Right atrium auricular region (tissue), 2 donors: ENCODE results near the gene AAGAB. TPM values are rescaled to one million over a fixed set of nuclear protein-coding genes. Genes with fewer than 3 reads are reported as not detected.
"Not testable (repeated sequence)": the region's sequence is repeated elsewhere in the genome, so short reads cannot be mapped to it uniquely, and the experiment has no call there.

Experiments used
- DNase-seq: peaks from one replicate; pipeline ENCODE4 v3.0.0-alpha.2; 2019; ENCODE audit warnings: low spot score
- H3K27ac ChIP-seq, 2 donors: fragments of 200-600 bp; sonication (generic); 1 replicate in 1 of 2; 2 replicates in 1 of 2; pipeline ENCODE4 v1.5.1; 2016 to 2019
- H3K27me3 ChIP-seq, 2 donors: fragments of 200-600 bp; sonication (generic); one replicate each; pipeline versions ENCODE4 v1.5.1 to v1.6.0; 2017 to 2019
- H3K36me3 ChIP-seq: fragments of 200-600 bp; sonication (generic); one replicate; pipeline ENCODE4 v1.5.1; 2016
- H3K4me1 ChIP-seq, 2 donors: fragments of 200-600 bp; sonication (generic); one replicate each; pipeline versions ENCODE4 v1.5.1 to v1.6.0; 2017 to 2019
- H3K4me3 ChIP-seq, 2 donors: fragments of 200-600 bp; sonication (generic); 1 replicate in 1 of 2; 2 replicates in 1 of 2; pipeline ENCODE4 v1.5.1; 2017 to 2019; ENCODE audit warnings: mild to moderate bottlenecking in 1 of 2, moderate library complexity in 1 of 2
- H3K9me3 ChIP-seq, 2 donors: fragments of 200-600 bp; sonication (generic); one replicate each; pipeline ENCODE4 v1.5.1; 2019
- CTCF ChIP-seq, 2 donors: fragments of 200-600 bp; sonication (generic); IDR thresholded peaks; one replicate each; pipeline ENCODE4 v1.5.1; 2019; ENCODE audit warnings: antibody characterized with exemption in 2 of 2
- total RNA-seq, 2 donors: library from RNA; depleted of rRNA; stranded (reverse); fragments of >200 nt; gene quantifications; one replicate each; pipeline ENCODE4 v1.1.0, GENCODE V29; 2016

The AAGAB gene
- total RNA-seq, 2 donors from 2014 or later: 12.6 to 20.4 TPM

- H3K4me1 ChIP-seq: peaks cover 0 to 3% of the 10 kb centered on the region in 2 donors
- no peak overlapping the region for H3K4me3 ChIP-seq
- H3K27me3 ChIP-seq: no peaks in the 10 kb centered on the region
- no peak overlapping the region for H3K27ac ChIP-seq
- peaks cover 5% of the 10 kb centered on the region for H3K36me3 ChIP-seq
- no peak for TF ChIP-seq CTCF (IDR thresholded peaks at IDR 0.05)
- no peaks in the 10 kb centered on the region for H3K9me3 ChIP-seq
- DNase-seq: no peak
Observed at GRCh38 chr15:67248011-67248505, 6.4 kb downstream of the AAGAB start.

GRCh38 chr15:67246606-67247005 lies 7.9 kb downstream of the AAGAB start:
- not testable (repeated sequence) for H3K9me3 ChIP-seq, H3K4me1 ChIP-seq, H3K4me3 ChIP-seq, H3K36me3 ChIP-seq, H3K27me3 ChIP-seq, DNase-seq, H3K27ac ChIP-seq

GRCh38 chr15:67244971-67245478 lies 9.4 kb downstream of the AAGAB start:
- TF ChIP-seq CTCF (IDR thresholded peaks at IDR 0.05): no peak
- no peak overlapping the region for H3K27ac ChIP-seq

GRCh38 chr15:67242708-67243111 lies 11.8 kb downstream of the AAGAB start:
- no peak for TF ChIP-seq CTCF (IDR thresholded peaks at IDR 0.05)
- H3K36me3 ChIP-seq: peaks cover 5% of the 10 kb centered on the region
- peaks cover 0 to 4% of the 10 kb centered on the region in 2 donors for H3K4me1 ChIP-seq
- H3K4me3 ChIP-seq: no peak overlapping the region
- no peaks in the 10 kb centered on the region for H3K9me3 ChIP-seq
- H3K27me3 ChIP-seq: no peaks in the 10 kb centered on the region
- no peak overlapping the region for H3K27ac ChIP-seq
- no peak for DNase-seq

More at GRCh38 chr15:67244971-67245478, 9.4 kb downstream of the AAGAB start:
- peaks cover 0 to 3% of the 10 kb centered on the region in 2 donors for H3K4me1 ChIP-seq
- no peak overlapping the region for H3K4me3 ChIP-seq
- H3K36me3 ChIP-seq: peaks cover 5% of the 10 kb centered on the region
- no peaks in the 10 kb centered on the region for H3K9me3 ChIP-seq
- no peak for DNase-seq
- no peaks in the 10 kb centered on the region for H3K27me3 ChIP-seq

- Histone ChIP-seq H3K27ac (no peak overlapping the region), H3K36me3 (peaks cover 5% of the 10 kb centered on the region), H3K4me1 (peaks cover 0 to 4% of the 10 kb centered on the region in 2 donors), H3K9me3 (no peaks in the 10 kb centered on the region), H3K27me3 (no peaks in the 10 kb centered on the region), H3K4me3 (no peak overlapping the region)
- DNase-seq: no peak
- TF ChIP-seq CTCF (IDR thresholded peaks at IDR 0.05): no peak
Observed at GRCh38 chr15:67241132-67241855, 13.2 kb downstream of the AAGAB start.

GRCh38 chr15:67240235-67241131 lies 14.0 kb downstream of the AAGAB start:
- TF ChIP-seq CTCF (IDR thresholded peaks at IDR 0.05): peak in 1 of 2 donors; percentile 40
- H3K27ac ChIP-seq: no peak overlapping the region
- no peak for DNase-seq

More at GRCh38 chr15:67240235-67241131, 14.0 kb downstream of the AAGAB start:
- Histone ChIP-seq H3K4me1 (peaks cover 0 to 4% of the 10 kb centered on the region in 2 donors), H3K4me3 (no peak overlapping the region), H3K36me3 (no peaks in the 10 kb centered on the region), H3K9me3 (no peaks in the 10 kb centered on the region), H3K27me3 (no peaks in the 10 kb centered on the region)
